ENCODE measurements around the gene CHKB.

CHKB gene

GRCh38 chr22:50569041-50569459 is 13.6 kb downstream of the CHKB start:
- peaks cover 4% of the 10 kb centered on the region; the same call in 1 of the 2 replicates for H3K36me3 ChIP-seq (ENCODE audit: low read length)
- H3K79me2 ChIP-seq (ENCODE audit: insufficient read depth, low read length) = no peaks in the 10 kb centered on the region
- no peak overlapping the region for H3K4me2 ChIP-seq (ENCODE audit: low read depth, low read length, poor library complexity, severe bottlenecking)
- TF ChIP-seq EZH2phosphoT487 (conservative IDR thresholded peaks at IDR 0.05; ENCODE audit: low read length) = no peak
- TF ChIP-seq CTCF (IDR thresholded peaks at IDR 0.05; ENCODE audit: insufficient read depth, low read length, poor library complexity, severe bottlenecking) = no peak
- H4K20me1 ChIP-seq (ENCODE audit: low read depth, low read length) = no peaks in the 10 kb centered on the region
- H3K9me3 ChIP-seq (ENCODE audit: insufficient read depth, low read length) = no peaks in the 10 kb centered on the region
- H3K27ac ChIP-seq (ENCODE audit: low read depth, low read length) = no peak overlapping the region
- no peak overlapping the region for H3K4me3 ChIP-seq (ENCODE audit: insufficient read depth, low read length, poor library complexity, severe bottlenecking)
- H3K27me3 ChIP-seq (ENCODE audit: low read length) = no peaks in the 10 kb centered on the region
- H3F3A ChIP-seq (ENCODE audit: insufficient read depth) = peaks cover 3% of the 10 kb centered on the region; the same call in 1 of the 2 replicates
- no peak overlapping the region for H3K9ac ChIP-seq (ENCODE audit: low read length)
- no peak overlapping the region for H2AFZ ChIP-seq (ENCODE audit: low read depth, low read length, severe bottlenecking)
- H3K9me2 ChIP-seq (replicated peaks; ENCODE audit: insufficient read depth, low read length) = no peaks in the 10 kb centered on the region

DNA sequence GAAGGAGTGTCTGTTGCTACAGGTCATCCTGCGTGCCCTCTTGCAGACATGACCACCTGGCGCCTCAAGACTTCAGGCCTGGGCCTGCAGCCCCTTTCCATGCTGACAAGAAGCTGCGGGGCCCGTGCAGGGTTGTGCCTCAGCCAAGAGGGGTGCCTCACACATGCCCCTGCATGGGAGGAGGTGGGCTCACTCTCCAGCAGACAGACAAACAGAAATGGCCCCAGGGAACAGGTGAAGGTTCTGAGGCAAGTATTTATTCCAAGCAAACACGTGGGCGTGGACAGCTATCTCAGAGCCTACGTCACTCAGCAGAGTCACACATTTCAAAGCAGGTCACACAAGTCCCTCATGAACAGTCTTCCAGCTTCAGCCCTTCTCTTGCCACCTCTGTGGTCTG is 14.0 kb downstream of the CHKB start:
- Histone ChIP-seq H2AFZ (ENCODE audit: low read depth, low read length, severe bottlenecking) (no peak overlapping the region), H4K20me1 (ENCODE audit: low read depth, low read length) (no peaks in the 10 kb centered on the region), H3K79me2 (ENCODE audit: insufficient read depth, low read length) (no peaks in the 10 kb centered on the region), H3F3A (ENCODE audit: insufficient read depth) (peaks cover 3% of the 10 kb centered on the region; the same call in 1 of the 2 replicates), H3K27me3 (ENCODE audit: low read length) (no peaks in the 10 kb centered on the region), H3K9me3 (ENCODE audit: insufficient read depth, low read length) (no peaks in the 10 kb centered on the region), H3K9ac (ENCODE audit: low read length) (no peak overlapping the region), H3K36me3 (ENCODE audit: low read length) (peaks cover 4% of the 10 kb centered on the region; the same call in 1 of the 2 replicates), H3K4me2 (ENCODE audit: low read depth, low read length, poor library complexity, severe bottlenecking) (no peak overlapping the region), H3K27ac (ENCODE audit: low read depth, low read length) (no peak overlapping the region), H3K4me3 (ENCODE audit: insufficient read depth, low read length, poor library complexity, severe bottlenecking) (no peak overlapping the region), H3K9me2 (replicated peaks; ENCODE audit: insufficient read depth, low read length) (no peaks in the 10 kb centered on the region)
- TF ChIP-seq EZH2phosphoT487 (conservative IDR thresholded peaks at IDR 0.05; ENCODE audit: low read length) = no peak
- no peak for TF ChIP-seq CTCF (IDR thresholded peaks at IDR 0.05; ENCODE audit: insufficient read depth, low read length, poor library complexity, severe bottlenecking)

GRCh38 chr22:50567721-50568252 is 14.9 kb downstream of the CHKB start:
- Histone ChIP-seq H3K27me3 (ENCODE audit: low read length) (no peaks in the 10 kb centered on the region), H3K36me3 (ENCODE audit: low read length) (peaks cover 4% of the 10 kb centered on the region; the same call in 1 of the 2 replicates), H2AFZ (ENCODE audit: low read depth, low read length, severe bottlenecking) (no peak overlapping the region), H3F3A (ENCODE audit: insufficient read depth) (peaks cover 3% of the 10 kb centered on the region; the same call in 1 of the 2 replicates), H4K20me1 (ENCODE audit: low read depth, low read length) (no peaks in the 10 kb centered on the region), H3K27ac (ENCODE audit: low read depth, low read length) (no peak overlapping the region), H3K9ac (ENCODE audit: low read length) (no peak overlapping the region), H3K79me2 (ENCODE audit: insufficient read depth, low read length) (no peaks in the 10 kb centered on the region), H3K4me3 (ENCODE audit: insufficient read depth, low read length, poor library complexity, severe bottlenecking) (no peak overlapping the region), H3K4me2 (ENCODE audit: low read depth, low read length, poor library complexity, severe bottlenecking) (no peak overlapping the region), H3K9me2 (replicated peaks; ENCODE audit: insufficient read depth, low read length) (no peaks in the 10 kb centered on the region), H3K9me3 (ENCODE audit: insufficient read depth, low read length) (no peaks in the 10 kb centered on the region)
- TF ChIP-seq EZH2phosphoT487 (conservative IDR thresholded peaks at IDR 0.05; ENCODE audit: low read length) = no peak
- no peak for TF ChIP-seq CTCF (IDR thresholded peaks at IDR 0.05; ENCODE audit: insufficient read depth, low read length, poor library complexity, severe bottlenecking)

All from SU-DHL-6 (cell line).